Hepatocyte (in vitro differentiated cells): ENCODE results near the gene PTPN1.

Source experiments
- EZH2phosphoT487 ChIP-seq: fragments of 200-600 bp; sonication (generic); IDR thresholded peaks from one replicate; pipeline ENCODE4 v1.6.1; 2018; ENCODE audit warnings: antibody characterized with exemption, mild to moderate bottlenecking, low read depth, moderate library complexity; ENCODE audit not compliant: unreplicated experiment, severe bottlenecking
- TF ChIP-seq, protein P1 (sequence below): fragments of 200-600 bp; sonication (generic); IDR thresholded peaks from 2 replicates; pipeline ENCODE4 v1.5.1; 2016; ENCODE audit warnings: antibody characterized with exemption, mild to moderate bottlenecking; ENCODE audit not compliant: poor library complexity

GRCh38 chr20:50520222-50520880 is 10.2 kb downstream of the PTPN1 start:
- TF ChIP-seq, protein P1, sequence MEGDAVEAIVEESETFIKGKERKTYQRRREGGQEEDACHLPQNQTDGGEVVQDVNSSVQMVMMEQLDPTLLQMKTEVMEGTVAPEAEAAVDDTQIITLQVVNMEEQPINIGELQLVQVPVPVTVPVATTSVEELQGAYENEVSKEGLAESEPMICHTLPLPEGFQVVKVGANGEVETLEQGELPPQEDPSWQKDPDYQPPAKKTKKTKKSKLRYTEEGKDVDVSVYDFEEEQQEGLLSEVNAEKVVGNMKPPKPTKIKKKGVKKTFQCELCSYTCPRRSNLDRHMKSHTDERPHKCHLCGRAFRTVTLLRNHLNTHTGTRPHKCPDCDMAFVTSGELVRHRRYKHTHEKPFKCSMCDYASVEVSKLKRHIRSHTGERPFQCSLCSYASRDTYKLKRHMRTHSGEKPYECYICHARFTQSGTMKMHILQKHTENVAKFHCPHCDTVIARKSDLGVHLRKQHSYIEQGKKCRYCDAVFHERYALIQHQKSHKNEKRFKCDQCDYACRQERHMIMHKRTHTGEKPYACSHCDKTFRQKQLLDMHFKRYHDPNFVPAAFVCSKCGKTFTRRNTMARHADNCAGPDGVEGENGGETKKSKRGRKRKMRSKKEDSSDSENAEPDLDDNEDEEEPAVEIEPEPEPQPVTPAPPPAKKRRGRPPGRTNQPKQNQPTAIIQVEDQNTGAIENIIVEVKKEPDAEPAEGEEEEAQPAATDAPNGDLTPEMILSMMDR, result no peak
- no peak for TF ChIP-seq EZH2phosphoT487
